ENCODE data around the gene SSBP2. TPM values are rescaled to one million over a fixed set of nuclear protein-coding genes. Genes with fewer than 3 reads are reported as not detected.

The SSBP2 gene
- total RNA-seq, 1 experiment from 2014 or later = 5.2 TPM

DNA sequence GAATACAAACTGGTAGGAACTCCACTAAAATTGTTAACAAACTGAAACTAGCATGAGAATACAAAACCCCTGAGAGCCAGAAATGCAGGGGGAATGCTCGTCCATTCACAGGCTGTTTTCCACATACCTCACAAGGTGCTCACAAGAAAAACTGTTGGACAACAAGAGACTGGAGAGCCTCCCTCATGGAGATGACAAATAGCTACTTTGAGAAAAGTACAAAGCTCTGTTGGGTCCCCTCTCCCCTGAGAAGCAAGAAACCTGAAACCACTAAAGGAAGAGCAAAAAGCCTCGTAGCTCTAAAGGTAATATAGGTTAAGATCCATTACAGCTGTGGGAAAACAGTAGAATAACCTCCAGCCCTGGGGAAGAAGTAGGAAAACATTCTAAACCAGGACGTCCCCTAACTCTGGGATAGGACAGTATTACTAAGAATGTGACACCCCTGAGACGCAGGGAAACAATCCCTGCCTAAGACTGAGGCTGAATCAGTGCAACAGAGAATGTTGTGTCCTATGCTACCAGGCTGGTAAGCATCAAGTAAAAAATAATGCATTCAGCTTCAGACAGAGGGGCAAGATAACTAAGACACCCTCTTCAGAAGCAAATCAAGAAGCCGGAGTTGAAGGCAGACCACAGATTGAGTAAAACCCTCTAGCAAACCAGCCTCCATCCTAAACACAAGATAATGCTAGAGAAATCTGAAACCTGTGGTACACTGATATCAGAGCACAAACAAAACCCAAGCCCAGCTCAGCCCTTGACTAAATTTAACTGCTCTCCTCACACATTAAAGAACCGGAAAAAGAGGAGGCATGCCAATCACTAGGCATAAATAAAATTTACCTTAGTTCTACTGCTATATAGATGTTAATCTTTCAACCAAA is 160.2 kb downstream of the SSBP2 start:
- H3K36me3 ChIP-seq (ENCODE audit: control insufficient read depth in 1 of 2, insufficient read depth in 2 of 2, low read length in 2 of 2) = no peaks in the 10 kb centered on the region
- no peaks in the 10 kb centered on the region for H3K9me2 ChIP-seq (ENCODE audit: insufficient read depth)
- intact Hi-C loops (cut with micrococcal nuclease) = no loop called here
- no peak overlapping the region for H3K27ac ChIP-seq (ENCODE audit: low read depth, low read length)
- POLR2A ChIA-PET = no interaction called here
- H3K79me2 ChIP-seq (ENCODE audit: insufficient read depth, low read length) = no peaks in the 10 kb centered on the region
- RAD21 ChIA-PET (ENCODE audit: low non-redundant PET in 1 of 2, low total read pairs in 2 of 2, uncharacterized antibody in 2 of 2, unreplicated experiment in 2 of 2) = no interaction called here
- no peaks in the 10 kb centered on the region for H4K20me1 ChIP-seq (ENCODE audit: insufficient read depth)
- no peaks in the 10 kb centered on the region for H3K27me3 ChIP-seq (ENCODE audit: insufficient read depth, low read length)
- H3K4me1 ChIP-seq (ENCODE audit: control insufficient read depth in 1 of 2, insufficient read depth in 2 of 2, low read length in 2 of 2) = no peaks in the 10 kb centered on the region
- BruUV-seq (replicated peaks) = no TSS peak
- no peak overlapping the region for H3K4me2 ChIP-seq (ENCODE audit: low read length)
- CTCF ChIA-PET = no interaction called here
- TF ChIP-seq CEBPB (IDR thresholded peaks at IDR 0.05; ENCODE audit: low read depth) = no peak
- no peak for TF ChIP-seq YY1 (IDR thresholded peaks at IDR 0.05; ENCODE audit: extremely low read depth, insufficient replicate concordance, low read depth, low read length)
- no peak for TF ChIP-seq SRF (IDR thresholded peaks at IDR 0.05; ENCODE audit: low read depth)
- TF ChIP-seq, protein P1, sequence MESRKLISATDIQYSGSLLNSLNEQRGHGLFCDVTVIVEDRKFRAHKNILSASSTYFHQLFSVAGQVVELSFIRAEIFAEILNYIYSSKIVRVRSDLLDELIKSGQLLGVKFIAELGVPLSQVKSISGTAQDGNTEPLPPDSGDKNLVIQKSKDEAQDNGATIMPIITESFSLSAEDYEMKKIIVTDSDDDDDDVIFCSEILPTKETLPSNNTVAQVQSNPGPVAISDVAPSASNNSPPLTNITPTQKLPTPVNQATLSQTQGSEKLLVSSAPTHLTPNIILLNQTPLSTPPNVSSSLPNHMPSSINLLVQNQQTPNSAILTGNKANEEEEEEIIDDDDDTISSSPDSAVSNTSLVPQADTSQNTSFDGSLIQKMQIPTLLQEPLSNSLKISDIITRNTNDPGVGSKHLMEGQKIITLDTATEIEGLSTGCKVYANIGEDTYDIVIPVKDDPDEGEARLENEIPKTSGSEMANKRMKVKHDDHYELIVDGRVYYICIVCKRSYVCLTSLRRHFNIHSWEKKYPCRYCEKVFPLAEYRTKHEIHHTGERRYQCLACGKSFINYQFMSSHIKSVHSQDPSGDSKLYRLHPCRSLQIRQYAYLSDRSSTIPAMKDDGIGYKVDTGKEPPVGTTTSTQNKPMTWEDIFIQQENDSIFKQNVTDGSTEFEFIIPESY (IDR thresholded peaks at IDR 0.05; ENCODE audit: extremely low read depth, insufficient replicate concordance, low read length) = no peak
- no peak for TF ChIP-seq SIN3A (IDR thresholded peaks at IDR 0.05; ENCODE audit: low read depth)
- no peak for TF ChIP-seq RAD21 (IDR thresholded peaks at IDR 0.05; ENCODE audit: low read depth)
- TF ChIP-seq TCF7L2 (IDR thresholded peaks at IDR 0.05; ENCODE audit: borderline replicate concordance, extremely low read depth, insufficient read depth, insufficient read length) = no peak
- no peak for TF ChIP-seq POLR2AphosphoS5 (IDR thresholded peaks at IDR 0.05; ENCODE audit: low read depth, low read length)
- TF ChIP-seq ZFX (IDR thresholded peaks at IDR 0.05) = no peak
- TF ChIP-seq CBX3 (IDR thresholded peaks at IDR 0.05; ENCODE audit: low read depth) = no peak
- TF ChIP-seq EGR1 (IDR thresholded peaks at IDR 0.05; ENCODE audit: low read depth) = no peak
- no peak for TF ChIP-seq ZNF274 (IDR thresholded peaks at IDR 0.05; ENCODE audit: low read depth, low read length)
- no peak for DNase-seq (ENCODE audit: low read depth, low spot score)
- no peak overlapping the region for H2AFZ ChIP-seq (ENCODE audit: low read depth, low read length, poor library complexity, severe bottlenecking)
- no peak overlapping the region for H3K9ac ChIP-seq (ENCODE audit: low read length)
- H3K4me3 ChIP-seq (replicated peaks in 1 of 2; ENCODE audit: low read depth in 1 of 2, low read length in 2 of 2) = no peak overlapping the region
- no peaks in the 10 kb centered on the region for H3K9me3 ChIP-seq (ENCODE audit: control insufficient read depth in 1 of 2, insufficient read depth in 1 of 2, low read depth in 1 of 2, low read length in 2 of 2)
- no peak for ATAC-seq

Measured in HCT116 (cell line).